GM23338 (cell line): ENCODE data around the gene CLTA. TPM values are rescaled to one million over a fixed set of nuclear protein-coding genes. Genes with fewer than 3 reads are reported as not detected.

Experiments
- ATAC-seq: fragments of 200-7000 bp; cut with Tn5 transposase; 3 replicates; pipeline ENCODE4 v1.9.1; 2020
- DNase-seq: peaks from one replicate; pipeline ENCODE4 v3.0.0-alpha.2; 2015; ENCODE audit warnings: low spot score
- H2AFZ ChIP-seq: fragments of 200-600 bp; sonication (generic); 2 replicates; pipeline ENCODE4 v1.8.0; 2016; ENCODE audit warnings: antibody characterized with exemption, mild to moderate bottlenecking, moderate library complexity
- H3F3A ChIP-seq: fragments of 200-600 bp; sonication (generic); replicated peaks from 2 replicates; pipeline ENCODE4 v1.8.0; 2017; ENCODE audit warnings: antibody characterized with exemption, mixed run types, low read depth
- H3K27ac ChIP-seq: fragments of 200-600 bp; sonication (generic); 2 replicates; pipeline ENCODE4 v1.6.1; 2016; ENCODE audit warnings: low read depth
- H3K27me3 ChIP-seq: fragments of 200-600 bp; sonication (generic); 2 replicates; pipeline ENCODE4 v1.8.0; 2016; ENCODE audit warnings: mild to moderate bottlenecking, mixed run types, moderate library complexity; ENCODE audit not compliant: insufficient read depth
- H3K36me3 ChIP-seq: fragments of 200-600 bp; sonication (generic); 2 replicates; pipeline ENCODE4 v1.8.0; 2016; ENCODE audit warnings: mild to moderate bottlenecking; ENCODE audit not compliant: insufficient read depth
- H3K4me1 ChIP-seq: fragments of 200-600 bp; sonication (generic); 2 replicates; pipeline ENCODE4 v1.8.0; 2016; ENCODE audit warnings: mild to moderate bottlenecking, moderate library complexity; ENCODE audit not compliant: insufficient read depth
- H3K4me2 ChIP-seq: fragments of 200-600 bp; sonication (generic); 2 replicates; pipeline ENCODE4 v1.7.1; 2017; ENCODE audit warnings: mixed run types
- H3K4me3 ChIP-seq: fragments of 200-600 bp; sonication (generic); 2 replicates; pipeline ENCODE4 v1.6.1; 2016; ENCODE audit warnings: mixed run types
- H3K79me2 ChIP-seq: fragments of 200-600 bp; sonication (generic); replicated peaks from 2 replicates; pipeline ENCODE4 v1.8.0; 2017; ENCODE audit warnings: mild to moderate bottlenecking; ENCODE audit not compliant: insufficient read depth
- H3K9me2 ChIP-seq: fragments of 200-600 bp; sonication (generic); 2 replicates; pipeline ENCODE4 v1.8.0; 2017; ENCODE audit not compliant: insufficient read depth
- H4K20me1 ChIP-seq: fragments of 200-600 bp; sonication (generic); replicated peaks from 2 replicates; pipeline ENCODE4 v1.8.0; 2017; ENCODE audit warnings: mild to moderate bottlenecking; ENCODE audit not compliant: insufficient read depth
- H3K27ac Mint-ChIP-seq: 2 replicates; pipeline ENCODE4 v1.8.0; 2020; ENCODE audit warnings: inconsistent platforms, mild to moderate bottlenecking, moderate library complexity, mixed read lengths
- H3K27me3 Mint-ChIP-seq: 3 replicates; pipeline ENCODE4 v1.8.0; 2022; ENCODE audit warnings: low read depth, mild to moderate bottlenecking, moderate library complexity, mixed read lengths, inconsistent platforms; ENCODE audit not compliant: insufficient read depth, poor library complexity
- H3K36me3 Mint-ChIP-seq: 3 replicates; pipeline ENCODE4 v1.8.0; 2021; ENCODE audit warnings: low read depth, mild to moderate bottlenecking, inconsistent platforms, moderate library complexity, mixed read lengths
- H3K4me1 Mint-ChIP-seq: 3 replicates; pipeline ENCODE4 v1.8.0; 2020; ENCODE audit warnings: mild to moderate bottlenecking, inconsistent platforms, mixed read lengths
- H3K4me3 Mint-ChIP-seq: 3 replicates; pipeline ENCODE4 v1.8.0; 2021; ENCODE audit warnings: moderate library complexity, mild to moderate bottlenecking, inconsistent platforms, mixed read lengths
- H3K9me3 Mint-ChIP-seq: 3 replicates; pipeline ENCODE4 v1.8.0; 2020; ENCODE audit warnings: moderate library complexity, mild to moderate bottlenecking, inconsistent platforms, mixed read lengths
- CREB1 ChIP-seq: fragments of 250-450 bp; sonication (Bioruptor Pico); IDR thresholded peaks from 2 replicates; pipeline ENCODE4 v1.5.0; 2020; ENCODE audit warnings: low read depth, mild to moderate bottlenecking, moderate library complexity
- EZH2 ChIP-seq: fragments of 200-600 bp; sonication (generic); IDR thresholded peaks from one replicate; pipeline ENCODE4 v1.8.0; 2017; ENCODE audit warnings: antibody characterized with exemption, mild to moderate bottlenecking, low read depth; ENCODE audit not compliant: unreplicated experiment
- EZH2phosphoT487 ChIP-seq: fragments of 200-600 bp; sonication (generic); IDR thresholded peaks from one replicate; pipeline ENCODE4 v1.8.1; 2018; ENCODE audit warnings: antibody characterized with exemption; ENCODE audit not compliant: unreplicated experiment
- NANOG ChIP-seq: IDR thresholded peaks from 2 replicates; pipeline ENCODE4 v1.6.1; 2016; ENCODE audit warnings: antibody characterized with exemption, borderline replicate concordance
- STAT1 ChIP-seq: IDR thresholded peaks from one replicate; pipeline ENCODE4 v1.6.1; 2016; ENCODE audit warnings: antibody characterized with exemption; ENCODE audit not compliant: unreplicated experiment
- ZNF114 ChIP-seq: fragments of 250-450 bp; sonication (Bioruptor Pico); IDR thresholded peaks from 2 replicates; pipeline ENCODE4 v1.5.0; 2020; ENCODE audit warnings: mild to moderate bottlenecking, moderate library complexity
- ZNF331 ChIP-seq: fragments of 250-450 bp; sonication (Bioruptor Pico); IDR thresholded peaks from 2 replicates; pipeline ENCODE4 v1.5.0; 2020; ENCODE audit warnings: low read depth, mild to moderate bottlenecking, moderate library complexity
- ZNF462 ChIP-seq: fragments of 250-450 bp; sonication (Bioruptor Pico); IDR thresholded peaks from 2 replicates; pipeline ENCODE4 v1.5.0; 2020; ENCODE audit warnings: mild to moderate bottlenecking, moderate library complexity
- polyA plus RNA-seq: library from polyadenylated mRNA; unstranded; fragments of >200 nt; fragmentation: Nextera tagmentation; extraction: Ambion mirVana; gene quantifications from 2 replicates; pipeline ENCODE4 v1.2.1, GENCODE V29; 2016
- total RNA-seq: library from RNA; depleted of rRNA; stranded (reverse); fragments of >200 nt; shearing (Covaris generic); gene quantifications from 2 replicates; pipeline ENCODE4 v1.2.3, GENCODE V29; 2014
- TF ChIP-seq, protein P1 (sequence below), 2 experiments: fragments of 200-600 bp in 1 of 2; sonication (generic) in 1 of 2; conservative IDR thresholded peaks; 2 replicates each; pipeline versions ENCODE4 v1.5.1 to v1.6.1; 2016 to 2017; ENCODE audit warnings: antibody characterized with exemption in 2 of 2, low read depth in 2 of 2, mild to moderate bottlenecking in 2 of 2, moderate library complexity in 1 of 2

Gene CLTA
- total and polyA plus RNA-seq, 2 experiments from 2014 or later: 223 to 259 TPM

- TF ChIP-seq ZNF462 (CRISPR knock-in tag) (no peak), ZNF331 (CRISPR knock-in tag) (no peak), CREB1 (CRISPR knock-in tag) (no peak), ZNF114 (CRISPR knock-in tag) (no peak), STAT1 (no peak), EZH2phosphoT487 (no peak), NANOG (no peak)
- TF ChIP-seq, protein P1, sequence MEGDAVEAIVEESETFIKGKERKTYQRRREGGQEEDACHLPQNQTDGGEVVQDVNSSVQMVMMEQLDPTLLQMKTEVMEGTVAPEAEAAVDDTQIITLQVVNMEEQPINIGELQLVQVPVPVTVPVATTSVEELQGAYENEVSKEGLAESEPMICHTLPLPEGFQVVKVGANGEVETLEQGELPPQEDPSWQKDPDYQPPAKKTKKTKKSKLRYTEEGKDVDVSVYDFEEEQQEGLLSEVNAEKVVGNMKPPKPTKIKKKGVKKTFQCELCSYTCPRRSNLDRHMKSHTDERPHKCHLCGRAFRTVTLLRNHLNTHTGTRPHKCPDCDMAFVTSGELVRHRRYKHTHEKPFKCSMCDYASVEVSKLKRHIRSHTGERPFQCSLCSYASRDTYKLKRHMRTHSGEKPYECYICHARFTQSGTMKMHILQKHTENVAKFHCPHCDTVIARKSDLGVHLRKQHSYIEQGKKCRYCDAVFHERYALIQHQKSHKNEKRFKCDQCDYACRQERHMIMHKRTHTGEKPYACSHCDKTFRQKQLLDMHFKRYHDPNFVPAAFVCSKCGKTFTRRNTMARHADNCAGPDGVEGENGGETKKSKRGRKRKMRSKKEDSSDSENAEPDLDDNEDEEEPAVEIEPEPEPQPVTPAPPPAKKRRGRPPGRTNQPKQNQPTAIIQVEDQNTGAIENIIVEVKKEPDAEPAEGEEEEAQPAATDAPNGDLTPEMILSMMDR (conservative IDR thresholded peaks at IDR 0.05; ENCODE audit: low read depth in 2 of 2): no peak
These were observed 965 bp downstream of the CLTA start (continued) for GRCh38 chr9:36191686-36192085.

- Mint-ChIP-seq H3K4me1 (peaks cover 31% of the 10 kb centered on the region), H3K27me3 (peaks cover 16% of the 10 kb centered on the region), H3K36me3 (peaks cover 19% of the 10 kb centered on the region), H3K27ac (no peak overlapping the region), H3K4me3 (peak overlapping the region; percentile 94), H3K9me3 (no peaks in the 10 kb centered on the region; the same call in 2 of the 3 replicates)
- Histone ChIP-seq H3K27ac (no peak overlapping the region), H3F3A (no peaks in the 10 kb centered on the region), H3K4me1 (peaks cover 23% of the 10 kb centered on the region), H4K20me1 (peaks cover 29% of the 10 kb centered on the region), H3K79me2 (peaks cover 63% of the 10 kb centered on the region), H3K36me3 (0 out of 2 replicates have a peak, but pooled peaks cover 2% of the 10 kb centered on the region), H3K27me3 (no peaks in the 10 kb centered on the region), H3K4me3 (peak overlapping the region; percentile 98), H3K9me2 (no peaks in the 10 kb centered on the region), H3K4me2 (peak overlapping the region; percentile 100), H2AFZ (no peak overlapping the region)
- no peak for ATAC-seq
- DNase-seq: peak; percentile 20
- TF ChIP-seq ZNF114 (CRISPR knock-in tag) (no peak), EZH2 (no peak)
- TF ChIP-seq, protein P1 (conservative IDR thresholded peaks at IDR 0.05; ENCODE audit: low read depth in 2 of 2): no peak
These were observed 1.5 kb downstream of the CLTA start for GRCh38 chr9:36192196-36192595.
